HL-60/S4 treated with phorbol 12-myristate 13-acetate at 8.2 ng/mL for 4 days and 3 days (cell line): ENCODE measurements around the gene LRCH2.
"Not testable (repeated sequence)": the region's sequence is repeated elsewhere in the genome, so short reads cannot be mapped to it uniquely, and the experiment has no call there.

Source experiments
- in situ Hi-C: fragments of 300-500 bp; cut with MboI; formaldehyde crosslinking; loops from 2 replicates; pipeline ENCODE4 v1.15.0; 2022; ENCODE audit warnings: low sequenced_read_pairs

LRCH2 gene

GRCh38 chrX:115233497-115234455, at the start of gene LRCH2:
Gene LRCH2, minus strand, starts transcription at chrX:115234096. Its CDS starts 55 bp downstream, at chrX:115234041.
- in situ Hi-C loops: no loop called here

DNA sequence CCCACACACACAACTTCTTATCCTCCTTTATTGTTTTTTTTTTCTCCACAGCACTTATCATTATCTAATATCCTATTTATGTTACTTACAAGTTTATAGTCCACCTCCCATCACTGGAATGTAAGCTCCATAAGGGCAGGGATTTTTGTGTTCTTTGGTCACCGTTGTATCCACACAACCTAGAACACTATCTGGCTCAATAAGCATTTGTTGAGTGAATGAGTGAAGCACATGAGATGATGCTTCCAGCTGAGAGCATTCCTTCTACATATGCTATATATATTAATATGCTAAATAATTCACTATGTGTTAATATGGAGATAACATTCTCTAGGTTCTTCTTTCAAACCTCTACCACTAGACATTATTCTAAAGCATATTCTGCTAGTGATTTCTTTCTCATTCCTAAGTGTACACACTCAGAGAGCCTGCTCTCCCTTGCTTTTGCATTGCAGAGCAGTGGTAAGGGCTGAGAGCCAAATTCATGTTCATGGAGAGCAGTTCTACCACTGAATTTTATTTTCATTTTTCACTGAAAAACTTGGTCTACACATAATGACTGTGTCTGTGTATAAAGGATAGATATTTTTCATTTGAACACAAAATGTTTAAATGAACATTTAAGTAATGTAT, 35.3 kb upstream of the LRCH2 start:
- in situ Hi-C loops: no loop called here

DNA sequence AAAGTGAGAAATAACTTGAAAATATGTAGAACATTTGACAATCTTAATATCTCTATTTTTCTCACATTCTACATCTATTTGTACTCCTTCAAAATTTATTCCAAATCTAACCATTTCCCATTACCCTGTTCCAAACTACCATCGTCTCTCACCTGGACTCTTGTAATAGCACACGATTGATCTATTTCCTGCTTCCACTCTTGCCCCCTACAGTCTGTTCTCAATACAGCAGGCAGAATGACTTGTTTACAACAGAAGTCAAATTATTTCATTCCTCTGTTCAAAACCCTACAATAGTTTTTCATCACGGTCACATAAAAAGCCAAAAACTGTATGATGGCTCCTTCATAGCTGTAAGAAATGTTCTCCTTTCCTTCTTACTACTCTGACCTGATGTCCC, 34.5 kb upstream of the LRCH2 start:
- in situ Hi-C loops: no loop called here

GRCh38 chrX:115266300-115266699, 32.4 kb upstream of the LRCH2 start:
- in situ Hi-C loops: no loop called here

DNA sequence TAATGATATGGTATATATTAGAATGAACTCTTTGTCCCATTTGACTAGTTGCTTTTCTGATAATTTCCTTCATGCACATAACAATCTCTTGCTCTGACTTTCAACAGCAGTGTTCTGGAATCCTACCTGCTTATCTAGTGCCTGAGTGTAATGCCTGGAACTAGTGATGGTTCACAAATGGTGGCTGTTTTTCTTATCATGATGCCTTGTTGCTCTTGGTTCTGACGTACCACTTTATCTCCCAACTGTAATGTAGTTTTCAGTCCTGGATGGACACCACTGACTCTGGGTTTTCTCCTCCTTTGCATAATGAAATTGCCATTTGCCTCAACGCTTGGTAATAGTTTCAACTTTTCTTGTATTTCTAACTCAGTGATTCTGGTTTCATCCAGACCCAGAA, 30.1 kb upstream of the LRCH2 start:
- in situ Hi-C loops: no loop called here

GRCh38 chrX:115261148-115261547, 27.3 kb upstream of the LRCH2 start:
- in situ Hi-C loops: no loop called here

- in situ Hi-C loops: no loop called here
These were observed 26.4 kb upstream of the LRCH2 start for GRCh38 chrX:115260330-115260729.

DNA sequence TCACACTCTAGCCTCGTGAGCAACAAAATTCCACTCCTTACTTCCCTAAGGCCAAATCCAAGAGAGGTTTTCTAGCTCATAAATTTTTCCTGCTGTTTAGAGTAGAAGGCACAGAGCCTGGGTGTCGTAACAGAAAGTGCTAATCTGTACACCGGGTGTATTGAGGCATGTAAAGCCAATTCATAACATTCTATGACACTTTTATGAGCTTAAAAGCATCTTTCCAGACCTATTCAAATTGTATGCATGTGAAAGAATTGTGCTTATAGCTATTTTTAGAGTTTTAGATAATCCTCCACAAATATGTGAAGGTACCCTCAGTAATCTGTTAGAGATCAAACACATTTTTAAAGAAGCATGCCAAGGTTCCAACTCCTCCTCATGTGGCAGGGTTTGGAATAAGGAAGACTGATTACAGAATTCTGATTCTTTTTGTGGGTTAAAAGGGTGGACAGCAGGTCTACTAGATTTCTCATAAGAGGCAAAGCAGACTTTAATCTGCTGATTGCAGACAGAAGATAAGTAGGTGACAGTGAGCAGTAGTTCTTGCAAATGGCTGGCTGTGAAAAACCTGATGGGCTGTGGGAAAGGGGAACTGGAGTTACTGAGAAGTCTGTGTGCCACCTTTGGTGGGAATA, 25.5 kb upstream of the LRCH2 start:
- in situ Hi-C loops: no loop called here

GRCh38 chrX:115257711-115258110, 23.8 kb upstream of the LRCH2 start:
- in situ Hi-C loops: no loop called here

GRCh38 chrX:115255003-115255402, 21.1 kb upstream of the LRCH2 start:
- in situ Hi-C loops: no loop called here

- in situ Hi-C loops: no loop called here
These were observed 17.8 kb upstream of the LRCH2 start for GRCh38 chrX:115251458-115252233.

- in situ Hi-C loops: no loop called here
These were observed 3.2 kb upstream of the LRCH2 start for GRCh38 chrX:115237056-115237455.

DNA sequence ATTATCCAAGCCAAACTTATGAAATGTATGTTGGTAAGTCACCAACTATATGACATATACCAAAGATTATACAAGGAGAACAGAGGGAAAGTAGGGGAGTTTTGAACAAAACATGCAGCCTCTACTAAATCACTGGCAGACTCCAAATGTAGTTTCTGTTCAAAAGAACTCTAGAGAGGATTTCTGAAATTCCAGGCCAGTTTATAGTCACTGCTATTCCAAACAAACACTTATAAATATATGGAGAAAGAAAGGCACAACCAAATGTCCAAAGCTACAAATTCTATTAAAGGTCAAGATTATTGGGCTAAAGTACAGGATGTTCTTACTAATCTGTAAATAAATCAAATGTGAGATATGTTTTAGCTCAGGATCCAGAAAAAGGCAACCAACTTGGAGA, 2.7 kb upstream of the LRCH2 start:
- in situ Hi-C loops: no loop called here

DNA sequence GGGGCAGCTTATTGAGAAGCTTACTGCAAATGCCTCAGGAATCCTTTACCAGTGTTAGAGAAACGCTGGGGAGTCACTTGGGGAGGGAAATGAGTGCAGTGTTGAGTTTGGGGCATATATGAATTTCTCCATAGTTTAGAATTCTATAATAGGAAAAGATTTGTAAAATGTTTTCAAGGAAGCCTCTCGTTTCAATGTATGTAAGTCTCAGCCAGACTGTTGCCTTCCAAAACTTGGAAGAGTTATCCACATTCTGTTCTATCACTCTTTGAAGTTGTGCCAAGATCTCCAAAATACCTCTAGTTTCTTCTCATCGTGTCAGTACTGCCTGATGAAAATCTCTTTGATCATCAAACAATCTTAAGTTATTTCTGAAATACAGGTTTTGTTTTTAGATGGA, 565 bp upstream of the LRCH2 start:
- in situ Hi-C loops: no loop called here

DNA sequence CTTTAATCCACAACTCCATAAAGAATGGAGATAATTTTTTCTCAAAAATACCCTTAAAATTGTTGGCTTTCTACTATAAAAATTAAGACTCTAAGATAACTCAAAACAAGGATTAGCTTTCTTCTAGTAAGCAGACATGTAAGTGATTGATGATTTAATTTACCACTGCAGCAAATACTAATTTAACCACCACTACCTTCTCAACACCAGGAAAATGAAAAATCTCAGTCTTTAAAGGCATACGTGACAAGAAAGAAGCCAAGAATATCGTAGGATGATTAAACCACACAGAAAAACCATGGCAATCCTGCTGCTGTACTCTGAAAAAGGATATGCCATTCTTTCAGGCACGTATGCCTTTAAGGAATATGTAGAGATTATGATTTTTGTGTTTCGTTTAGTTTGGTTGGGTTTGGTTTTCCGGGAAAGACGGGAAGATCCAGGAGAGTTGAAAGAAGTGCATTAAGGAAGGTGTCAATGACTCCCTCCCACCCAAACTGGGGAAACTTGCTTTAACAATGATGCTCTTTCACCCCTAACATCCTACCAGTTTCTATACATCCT, 881 bp downstream of the LRCH2 start:
- in situ Hi-C loops: no loop called here

- in situ Hi-C loops: no loop called here
These were observed 4.4 kb downstream of the LRCH2 start for GRCh38 chrX:115229337-115230003.

DNA sequence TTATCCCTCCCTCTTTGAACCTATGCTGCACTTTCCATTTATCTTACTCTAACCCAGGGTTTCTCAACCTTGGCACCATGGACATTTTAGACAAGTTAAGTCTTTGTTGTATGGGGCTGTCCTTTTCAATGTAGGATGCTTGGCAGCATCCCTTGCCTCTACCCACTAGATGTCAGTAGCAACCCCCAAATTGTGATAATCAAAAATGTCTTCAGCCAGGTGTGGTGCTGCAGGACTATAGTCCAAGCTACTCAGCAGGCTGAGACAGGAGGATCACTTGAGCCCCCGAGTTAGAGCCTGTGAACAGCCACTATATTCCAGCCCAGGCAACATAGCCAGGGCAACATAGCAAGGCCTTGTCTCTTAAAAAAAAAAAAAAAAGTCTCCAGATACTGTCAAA, 7.0 kb downstream of the LRCH2 start:
- in situ Hi-C loops: no loop called here

GRCh38 chrX:115217346-115217745, 16.6 kb downstream of the LRCH2 start:
- in situ Hi-C loops: not testable (repeated sequence)

- in situ Hi-C loops: no loop called here
These were observed 19.3 kb downstream of the LRCH2 start for GRCh38 chrX:115214605-115215004.

DNA sequence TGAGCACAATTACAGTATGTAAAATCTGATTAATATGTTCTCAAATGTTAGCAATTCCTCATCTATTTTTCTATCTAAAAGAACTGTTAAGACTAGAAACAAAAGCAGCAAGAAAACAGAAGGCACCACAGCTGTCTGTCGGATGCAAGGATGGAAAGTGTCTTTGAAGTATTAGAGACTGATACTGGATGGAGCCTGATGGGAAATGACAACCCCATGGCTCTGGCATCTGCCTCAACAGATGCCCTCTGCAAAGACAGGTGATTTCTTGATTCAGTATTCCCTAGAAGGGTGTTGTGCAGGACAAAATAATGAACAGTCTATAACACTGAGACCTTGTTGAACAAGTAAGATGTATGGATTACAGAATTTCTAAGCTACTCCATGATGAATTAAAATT, 19.7 kb downstream of the LRCH2 start:
- in situ Hi-C loops: no loop called here
